ENCODE data around the gene HAPLN1.

HAPLN1 gene

GRCh38 chr5:83641946-83642345 lies 78.7 kb downstream of the HAPLN1 start:
- no peak for TF ChIP-seq CTCF (IDR thresholded peaks at IDR 0.05)
- no peaks in the 10 kb centered on the region for H3K9me3 ChIP-seq
- no peak overlapping the region for H3K27ac ChIP-seq
- no peaks in the 10 kb centered on the region for H3K4me1 ChIP-seq (ENCODE audit: control insufficient read depth in 1 of 2, insufficient read depth in 1 of 2, low read depth in 1 of 2, low read length in 1 of 2)
- no peak overlapping the region for H3K4me3 ChIP-seq (ENCODE audit: low read depth in 1 of 2, low read length in 1 of 2)
- no peaks in the 10 kb centered on the region for H3K36me3 ChIP-seq
- H3K27me3 ChIP-seq, result no peaks in the 10 kb centered on the region

- Histone ChIP-seq H3K9me3 (no peaks in the 10 kb centered on the region), H3K36me3 (no peaks in the 10 kb centered on the region), H3K4me1 (ENCODE audit: control insufficient read depth in 1 of 2, insufficient read depth in 1 of 2, low read depth in 1 of 2, low read length in 1 of 2) (no peaks in the 10 kb centered on the region), H3K4me3 (ENCODE audit: low read depth in 1 of 2, low read length in 1 of 2) (no peak overlapping the region), H3K27ac (no peak overlapping the region), H3K27me3 (no peaks in the 10 kb centered on the region)
- no peak for TF ChIP-seq CTCF (IDR thresholded peaks at IDR 0.05)
These were observed 80.7 kb downstream of the HAPLN1 start for GRCh38 chr5:83639911-83640310.

GRCh38 chr5:83636156-83636555 lies 84.5 kb downstream of the HAPLN1 start:
- Histone ChIP-seq H3K27me3 (no peaks in the 10 kb centered on the region), H3K4me3 (ENCODE audit: low read depth in 1 of 2, low read length in 1 of 2) (no peak overlapping the region), H3K36me3 (no peaks in the 10 kb centered on the region), H3K27ac (no peak overlapping the region), H3K9me3 (no peaks in the 10 kb centered on the region), H3K4me1 (ENCODE audit: control insufficient read depth in 1 of 2, insufficient read depth in 1 of 2, low read depth in 1 of 2, low read length in 1 of 2) (no peaks in the 10 kb centered on the region)
- no peak for TF ChIP-seq CTCF (IDR thresholded peaks at IDR 0.05)

GRCh38 chr5:83633285-83633684 lies 87.4 kb downstream of the HAPLN1 start:
- no peaks in the 10 kb centered on the region for H3K4me1 ChIP-seq (ENCODE audit: control insufficient read depth in 1 of 2, insufficient read depth in 1 of 2, low read depth in 1 of 2, low read length in 1 of 2)
- no peak for TF ChIP-seq CTCF (IDR thresholded peaks at IDR 0.05)
- H3K36me3 ChIP-seq, result no peaks in the 10 kb centered on the region
- no peaks in the 10 kb centered on the region for H3K9me3 ChIP-seq
- H3K4me3 ChIP-seq (ENCODE audit: low read depth in 1 of 2, low read length in 1 of 2), result no peak overlapping the region
- no peaks in the 10 kb centered on the region for H3K27me3 ChIP-seq
- H3K27ac ChIP-seq, result no peak overlapping the region

GRCh38 chr5:83632874-83633273 lies 87.8 kb downstream of the HAPLN1 start:
- TF ChIP-seq CTCF (IDR thresholded peaks at IDR 0.05), result no peak
- Histone ChIP-seq H3K4me1 (ENCODE audit: control insufficient read depth in 1 of 2, insufficient read depth in 1 of 2, low read depth in 1 of 2, low read length in 1 of 2) (no peaks in the 10 kb centered on the region), H3K27ac (no peak overlapping the region), H3K9me3 (no peaks in the 10 kb centered on the region), H3K36me3 (no peaks in the 10 kb centered on the region), H3K4me3 (ENCODE audit: low read depth in 1 of 2, low read length in 1 of 2) (no peak overlapping the region), H3K27me3 (no peaks in the 10 kb centered on the region)

GRCh38 chr5:83628360-83628759 lies 92.3 kb downstream of the HAPLN1 start:
- H3K27ac ChIP-seq, result no peak overlapping the region
- H3K4me3 ChIP-seq (ENCODE audit: low read depth in 1 of 2, low read length in 1 of 2), result no peak overlapping the region
- no peaks in the 10 kb centered on the region for H3K4me1 ChIP-seq (ENCODE audit: control insufficient read depth in 1 of 2, insufficient read depth in 1 of 2, low read depth in 1 of 2, low read length in 1 of 2)
- no peaks in the 10 kb centered on the region for H3K9me3 ChIP-seq
- no peaks in the 10 kb centered on the region for H3K27me3 ChIP-seq
- no peaks in the 10 kb centered on the region for H3K36me3 ChIP-seq
- no peak for TF ChIP-seq CTCF (IDR thresholded peaks at IDR 0.05)

Data from neutrophil (primary cell).